ENCODE data around the gene ZNRF2.

ZNRF2 gene

GRCh38 chr7:30313793-30314192 lies 29.4 kb downstream of the ZNRF2 start:
- H3K9me3 ChIP-seq (ENCODE audit: control insufficient read depth, low read length) = no peaks in the 10 kb centered on the region
- H3K27me3 ChIP-seq (ENCODE audit: control insufficient read depth, insufficient read depth, low read length) = no peaks in the 10 kb centered on the region
- H3K9ac ChIP-seq (ENCODE audit: low read length) = no peak overlapping the region
- H3K4me1 ChIP-seq (ENCODE audit: control insufficient read depth, insufficient read depth, low read length) = peaks cover 9% of the 10 kb centered on the region
- no peaks in the 10 kb centered on the region for H3K36me3 ChIP-seq (ENCODE audit: control insufficient read depth, insufficient read depth, low read length)
- no peak overlapping the region for H3K4me3 ChIP-seq (ENCODE audit: low read length)

GRCh38 chr7:30315589-30315988 lies 31.2 kb downstream of the ZNRF2 start:
- Histone ChIP-seq H3K9ac (ENCODE audit: low read length) (no peak overlapping the region), H3K27me3 (ENCODE audit: control insufficient read depth, insufficient read depth, low read length) (no peaks in the 10 kb centered on the region), H3K36me3 (ENCODE audit: control insufficient read depth, insufficient read depth, low read length) (no peaks in the 10 kb centered on the region), H3K9me3 (ENCODE audit: control insufficient read depth, low read length) (no peaks in the 10 kb centered on the region), H3K4me3 (ENCODE audit: low read length) (no peak overlapping the region), H3K4me1 (ENCODE audit: control insufficient read depth, insufficient read depth, low read length) (peaks cover 9% of the 10 kb centered on the region)

- Histone ChIP-seq H3K27me3 (ENCODE audit: control insufficient read depth, insufficient read depth, low read length) (no peaks in the 10 kb centered on the region), H3K9ac (ENCODE audit: low read length) (no peak overlapping the region), H3K4me1 (ENCODE audit: control insufficient read depth, insufficient read depth, low read length) (peaks cover 9% of the 10 kb centered on the region), H3K4me3 (ENCODE audit: low read length) (no peak overlapping the region), H3K36me3 (ENCODE audit: control insufficient read depth, insufficient read depth, low read length) (no peaks in the 10 kb centered on the region), H3K9me3 (ENCODE audit: control insufficient read depth, low read length) (no peaks in the 10 kb centered on the region)
Observed at GRCh38 chr7:30320392-30320791, 36.0 kb downstream of the ZNRF2 start.

- peaks cover 9% of the 10 kb centered on the region for H3K4me1 ChIP-seq (ENCODE audit: control insufficient read depth, insufficient read depth, low read length)
- H3K27me3 ChIP-seq (ENCODE audit: control insufficient read depth, insufficient read depth, low read length) = no peaks in the 10 kb centered on the region
- H3K9me3 ChIP-seq (ENCODE audit: control insufficient read depth, low read length) = no peaks in the 10 kb centered on the region
- no peak overlapping the region for H3K4me3 ChIP-seq (ENCODE audit: low read length)
- no peak overlapping the region for H3K9ac ChIP-seq (ENCODE audit: low read length)
- H3K36me3 ChIP-seq (ENCODE audit: control insufficient read depth, insufficient read depth, low read length) = no peaks in the 10 kb centered on the region
Observed at GRCh38 chr7:30321089-30321881, 36.9 kb downstream of the ZNRF2 start.

GRCh38 chr7:30321882-30322192 lies 37.4 kb downstream of the ZNRF2 start:
- Histone ChIP-seq H3K9ac (ENCODE audit: low read length) (no peak overlapping the region), H3K4me1 (ENCODE audit: control insufficient read depth, insufficient read depth, low read length) (peaks cover 9% of the 10 kb centered on the region), H3K4me3 (ENCODE audit: low read length) (no peak overlapping the region)

GRCh38 chr7:30322271-30323005 lies 38.0 kb downstream of the ZNRF2 start:
- no peaks in the 10 kb centered on the region for H3K27me3 ChIP-seq (ENCODE audit: control insufficient read depth, insufficient read depth, low read length)
- H3K9ac ChIP-seq (ENCODE audit: low read length) = no peak overlapping the region
- peaks cover 9% of the 10 kb centered on the region for H3K4me1 ChIP-seq (ENCODE audit: control insufficient read depth, insufficient read depth, low read length)
- no peaks in the 10 kb centered on the region for H3K9me3 ChIP-seq (ENCODE audit: control insufficient read depth, low read length)
- H3K4me3 ChIP-seq (ENCODE audit: low read length) = no peak overlapping the region
- no peaks in the 10 kb centered on the region for H3K36me3 ChIP-seq (ENCODE audit: control insufficient read depth, insufficient read depth, low read length)

More at GRCh38 chr7:30321882-30322192, 37.4 kb downstream of the ZNRF2 start:
- no peaks in the 10 kb centered on the region for H3K9me3 ChIP-seq (ENCODE audit: control insufficient read depth, low read length)
- H3K36me3 ChIP-seq (ENCODE audit: control insufficient read depth, insufficient read depth, low read length) = no peaks in the 10 kb centered on the region
- no peaks in the 10 kb centered on the region for H3K27me3 ChIP-seq (ENCODE audit: control insufficient read depth, insufficient read depth, low read length)

GRCh38 chr7:30323006-30323355 lies 38.6 kb downstream of the ZNRF2 start:
- Histone ChIP-seq H3K27me3 (ENCODE audit: control insufficient read depth, insufficient read depth, low read length) (no peaks in the 10 kb centered on the region), H3K9ac (ENCODE audit: low read length) (no peak overlapping the region), H3K36me3 (ENCODE audit: control insufficient read depth, insufficient read depth, low read length) (no peaks in the 10 kb centered on the region), H3K4me3 (ENCODE audit: low read length) (no peak overlapping the region), H3K4me1 (ENCODE audit: control insufficient read depth, insufficient read depth, low read length) (peaks cover 9% of the 10 kb centered on the region), H3K9me3 (ENCODE audit: control insufficient read depth, low read length) (no peaks in the 10 kb centered on the region)

- H3K9me3 ChIP-seq (ENCODE audit: control insufficient read depth, low read length) = no peaks in the 10 kb centered on the region
- no peaks in the 10 kb centered on the region for H3K36me3 ChIP-seq (ENCODE audit: control insufficient read depth, insufficient read depth, low read length)
- H3K4me3 ChIP-seq (ENCODE audit: low read length) = no peak overlapping the region
- H3K4me1 ChIP-seq (ENCODE audit: control insufficient read depth, insufficient read depth, low read length) = peaks cover 12% of the 10 kb centered on the region
- no peaks in the 10 kb centered on the region for H3K27me3 ChIP-seq (ENCODE audit: control insufficient read depth, insufficient read depth, low read length)
- H3K9ac ChIP-seq (ENCODE audit: low read length) = no peak overlapping the region
Observed at GRCh38 chr7:30327813-30328212, 43.4 kb downstream of the ZNRF2 start.

- Histone ChIP-seq H3K9me3 (ENCODE audit: control insufficient read depth, low read length) (no peaks in the 10 kb centered on the region), H3K36me3 (ENCODE audit: control insufficient read depth, insufficient read depth, low read length) (no peaks in the 10 kb centered on the region), H3K9ac (ENCODE audit: low read length) (no peak overlapping the region)
Observed at GRCh38 chr7:30328381-30328780, 44.0 kb downstream of the ZNRF2 start.

GRCh38 chr7:30329716-30330115 lies 45.3 kb downstream of the ZNRF2 start:
- no peaks in the 10 kb centered on the region for H3K27me3 ChIP-seq (ENCODE audit: control insufficient read depth, insufficient read depth, low read length)
- H3K9ac ChIP-seq (ENCODE audit: low read length) = no peak overlapping the region
- H3K4me1 ChIP-seq (ENCODE audit: control insufficient read depth, insufficient read depth, low read length) = peaks cover 12% of the 10 kb centered on the region
- H3K4me3 ChIP-seq (ENCODE audit: low read length) = no peak overlapping the region
- no peaks in the 10 kb centered on the region for H3K9me3 ChIP-seq (ENCODE audit: control insufficient read depth, low read length)
- no peaks in the 10 kb centered on the region for H3K36me3 ChIP-seq (ENCODE audit: control insufficient read depth, insufficient read depth, low read length)

More at GRCh38 chr7:30328381-30328780, 44.0 kb downstream of the ZNRF2 start:
- H3K4me3 ChIP-seq (ENCODE audit: low read length) = no peak overlapping the region
- peaks cover 12% of the 10 kb centered on the region for H3K4me1 ChIP-seq (ENCODE audit: control insufficient read depth, insufficient read depth, low read length)
- H3K27me3 ChIP-seq (ENCODE audit: control insufficient read depth, insufficient read depth, low read length) = no peaks in the 10 kb centered on the region

GRCh38 chr7:30330134-30331111 lies 46.0 kb downstream of the ZNRF2 start:
- Histone ChIP-seq H3K27me3 (ENCODE audit: control insufficient read depth, insufficient read depth, low read length) (no peaks in the 10 kb centered on the region), H3K9me3 (ENCODE audit: control insufficient read depth, low read length) (no peaks in the 10 kb centered on the region), H3K4me1 (ENCODE audit: control insufficient read depth, insufficient read depth, low read length) (peaks cover 12% of the 10 kb centered on the region), H3K36me3 (ENCODE audit: control insufficient read depth, insufficient read depth, low read length) (no peaks in the 10 kb centered on the region), H3K4me3 (ENCODE audit: low read length) (no peak overlapping the region), H3K9ac (ENCODE audit: low read length) (no peak overlapping the region)

GRCh38 chr7:30331338-30331737 lies 46.9 kb downstream of the ZNRF2 start:
- Histone ChIP-seq H3K36me3 (ENCODE audit: control insufficient read depth, insufficient read depth, low read length) (no peaks in the 10 kb centered on the region), H3K4me1 (ENCODE audit: control insufficient read depth, insufficient read depth, low read length) (peaks cover 18% of the 10 kb centered on the region), H3K4me3 (ENCODE audit: low read length) (no peak overlapping the region)

More at GRCh38 chr7:30331338-30331737, 46.9 kb downstream of the ZNRF2 start:
- H3K9me3 ChIP-seq (ENCODE audit: control insufficient read depth, low read length) = no peaks in the 10 kb centered on the region
- no peaks in the 10 kb centered on the region for H3K27me3 ChIP-seq (ENCODE audit: control insufficient read depth, insufficient read depth, low read length)
- H3K9ac ChIP-seq (ENCODE audit: low read length) = no peak overlapping the region

Measured in mucosa of stomach (tissue), 1 donor.